HG03520 (cell line): ENCODE measurements around the gene RAB11FIP3.
"Not testable (repeated sequence)": the region's sequence is repeated elsewhere in the genome, so short reads cannot be mapped to it uniquely, and the experiment has no call there.

Source experiments
- ATAC-seq: cut with Tn5 transposase; IDR thresholded peaks from one replicate; pipeline ENCODE4 v1.9.1; 2021; ENCODE audit warnings: mild to moderate bottlenecking, moderate library complexity; ENCODE audit not compliant: unreplicated experiment

RAB11FIP3 gene

DNA sequence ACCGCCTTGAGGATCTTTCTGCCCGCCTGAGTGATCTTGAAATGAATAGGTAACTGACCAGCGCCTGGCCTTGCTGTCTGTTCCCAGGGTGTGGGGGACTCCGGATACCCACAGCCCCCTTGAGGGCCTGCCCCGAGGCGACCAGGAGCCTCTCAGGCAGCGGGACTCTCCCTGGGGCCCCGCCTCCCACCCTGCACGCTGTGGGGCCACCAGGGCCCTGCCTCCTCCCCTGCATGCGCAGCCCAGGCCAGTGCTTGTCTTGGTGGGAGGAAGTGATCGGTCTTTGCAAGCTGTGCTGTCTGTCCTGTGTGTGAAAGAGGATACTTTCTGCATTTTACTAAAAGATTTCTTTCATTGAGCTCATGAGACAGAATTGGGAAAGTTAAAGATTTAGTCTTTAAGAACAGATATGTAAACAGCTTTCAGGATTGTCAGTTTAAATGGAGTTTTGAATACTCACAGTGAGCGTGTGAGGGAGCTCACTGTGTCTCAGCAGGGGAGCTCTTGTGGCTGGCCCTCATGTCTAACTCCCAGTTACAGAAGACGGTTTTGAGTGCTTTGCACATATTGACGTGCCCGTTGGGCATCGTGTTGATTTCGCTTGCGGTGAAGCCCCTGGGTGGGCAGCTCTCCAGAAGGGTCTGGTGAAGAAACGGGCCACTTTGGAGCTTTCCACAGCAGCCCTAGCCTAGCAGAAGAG lies 65.9 kb downstream of the RAB11FIP3 start:
- no peak for ATAC-seq

- ATAC-seq = no peak
Measured at GRCh38 chr16:492211-492875, 66.9 kb downstream of the RAB11FIP3 start.

- ATAC-seq = not testable (repeated sequence)
Measured at GRCh38 chr16:494676-495075, 69.2 kb downstream of the RAB11FIP3 start.

DNA sequence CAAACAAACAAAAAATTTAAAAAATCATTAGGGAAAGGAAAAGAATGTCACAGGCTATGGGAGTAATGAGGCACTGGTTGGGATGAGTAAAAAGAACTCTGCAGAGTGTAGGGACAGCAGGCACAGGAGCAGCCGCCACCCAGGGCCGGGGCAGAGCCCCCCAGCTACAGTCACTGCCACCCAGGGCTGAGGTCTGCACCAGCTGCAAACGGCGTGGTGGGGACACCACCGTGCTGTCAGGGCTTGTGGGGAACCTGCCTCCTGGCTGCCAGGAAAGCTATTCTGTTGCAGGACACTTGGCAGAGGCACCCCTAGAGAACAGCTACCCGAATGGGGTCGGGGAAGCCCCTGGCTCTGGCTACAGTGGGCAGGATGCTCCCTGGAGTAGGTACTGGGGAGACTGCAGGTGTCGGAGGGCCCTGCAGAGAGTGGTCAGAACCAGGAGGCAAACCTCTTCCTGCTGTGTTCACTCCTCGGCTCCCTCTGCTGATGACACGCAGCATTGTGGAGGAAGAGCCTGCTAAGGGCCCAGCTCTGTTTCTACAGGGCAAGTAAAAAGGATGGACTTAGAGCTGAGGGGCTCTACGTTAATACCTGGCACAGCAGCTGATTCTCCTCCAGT lies 69.8 kb downstream of the RAB11FIP3 start:
- no peak for ATAC-seq

- no peak for ATAC-seq
Measured at GRCh38 chr16:496097-496886, 70.8 kb downstream of the RAB11FIP3 start.

DNA sequence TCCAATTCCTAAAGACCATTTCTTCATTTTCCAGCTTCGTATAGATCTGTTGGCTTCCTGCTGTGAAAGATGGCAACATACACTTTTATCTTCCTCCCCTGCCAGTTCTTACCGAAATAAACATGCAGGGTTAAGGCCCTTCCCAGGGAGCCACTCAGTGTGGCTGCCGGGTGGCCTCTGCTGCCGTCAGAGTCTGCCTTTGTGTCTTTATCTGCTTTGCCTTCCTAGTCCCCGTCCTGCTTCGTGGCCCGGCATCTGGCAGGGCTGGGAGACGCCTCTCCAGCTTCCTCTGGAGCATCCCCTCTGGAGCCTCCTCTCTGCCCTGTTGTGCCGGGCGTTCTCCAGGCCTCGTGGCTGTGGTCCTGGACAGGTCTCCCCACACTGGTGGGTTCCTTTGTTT lies 71.8 kb downstream of the RAB11FIP3 start:
- ATAC-seq = no peak

DNA sequence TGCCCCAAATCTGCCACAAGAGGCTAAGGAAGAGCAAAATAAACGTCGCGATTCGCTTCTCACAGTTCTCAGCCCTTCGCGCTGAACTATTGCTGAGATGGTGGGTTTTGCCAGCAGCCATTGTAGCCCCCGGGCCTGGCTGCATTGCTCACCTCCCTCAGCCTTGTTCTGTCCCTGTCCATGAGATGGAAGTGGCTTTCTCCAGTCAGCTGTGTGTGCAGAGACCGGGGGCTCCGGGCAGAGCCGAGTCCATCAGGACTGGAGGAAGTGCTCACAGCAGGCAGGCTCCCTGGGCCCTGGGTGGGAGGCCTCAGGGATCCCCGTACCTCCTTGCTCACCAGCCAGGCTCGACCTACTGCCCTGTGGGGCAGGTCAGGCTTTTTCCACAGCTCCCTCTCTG lies 74.5 kb downstream of the RAB11FIP3 start:
- ATAC-seq = no peak

DNA sequence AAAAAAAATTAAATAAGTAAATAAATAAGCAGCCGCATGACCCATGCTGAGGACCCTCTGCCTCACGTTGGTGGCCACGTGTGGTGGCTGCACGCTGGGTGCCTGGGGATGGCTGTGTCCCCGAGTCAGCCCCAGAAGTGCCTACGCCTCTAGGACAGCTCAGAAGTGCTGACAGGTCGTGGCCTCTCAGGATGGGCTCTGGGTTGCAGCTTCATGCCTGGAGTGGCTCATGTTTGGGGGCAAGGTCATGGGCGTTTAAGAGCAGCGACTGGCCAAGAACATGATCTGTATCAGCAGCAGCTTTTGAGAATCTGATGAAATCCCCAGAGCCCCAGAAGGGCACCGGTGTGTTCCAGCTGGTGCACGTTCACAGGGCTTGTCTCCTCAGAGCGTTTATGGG lies 75.3 kb downstream of the RAB11FIP3 start:
- no peak for ATAC-seq

GRCh38 chr16:502179-502943 lies 76.9 kb downstream of the RAB11FIP3 start:
- ATAC-seq = no peak

- no peak for ATAC-seq
Measured at GRCh38 chr16:503150-504071, 78.0 kb downstream of the RAB11FIP3 start.

DNA sequence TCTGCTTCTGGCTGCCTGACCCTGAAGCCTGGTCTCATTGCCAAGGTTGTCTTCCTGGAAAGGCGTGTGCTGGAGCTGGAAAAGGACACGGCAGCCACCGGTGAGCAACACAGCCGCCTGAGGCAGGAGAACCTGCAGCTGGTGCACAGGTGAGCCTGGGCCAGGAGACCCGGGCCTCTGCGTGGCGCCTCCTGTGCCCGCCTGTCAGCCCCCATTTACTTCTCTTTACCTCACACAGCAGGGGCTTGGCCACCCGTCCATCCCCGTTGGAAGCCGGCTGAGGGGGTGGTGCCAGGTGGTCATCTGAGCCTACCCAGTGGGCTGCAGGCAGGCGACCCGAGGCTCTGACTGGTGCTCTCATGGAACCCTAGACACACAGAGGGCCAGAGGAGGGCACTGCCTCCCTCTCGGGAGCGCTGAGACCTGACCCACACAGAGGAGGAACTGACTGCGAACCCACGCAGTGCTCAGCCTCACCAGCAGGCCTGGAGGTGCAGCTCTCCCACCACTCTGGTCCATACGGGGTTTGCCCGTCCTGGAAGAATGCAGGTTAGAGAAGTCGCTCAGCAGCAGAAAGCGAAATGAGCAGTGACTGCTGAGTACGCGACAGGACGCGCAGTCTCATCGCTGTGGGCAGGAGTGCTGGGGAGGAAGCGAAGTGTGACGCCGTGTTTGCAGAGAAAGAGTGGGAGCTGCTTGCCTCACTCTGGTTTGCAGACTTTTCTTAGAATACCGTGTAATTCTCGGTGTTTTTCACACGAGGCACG lies 80.2 kb downstream of the RAB11FIP3 start:
- no peak for ATAC-seq

DNA sequence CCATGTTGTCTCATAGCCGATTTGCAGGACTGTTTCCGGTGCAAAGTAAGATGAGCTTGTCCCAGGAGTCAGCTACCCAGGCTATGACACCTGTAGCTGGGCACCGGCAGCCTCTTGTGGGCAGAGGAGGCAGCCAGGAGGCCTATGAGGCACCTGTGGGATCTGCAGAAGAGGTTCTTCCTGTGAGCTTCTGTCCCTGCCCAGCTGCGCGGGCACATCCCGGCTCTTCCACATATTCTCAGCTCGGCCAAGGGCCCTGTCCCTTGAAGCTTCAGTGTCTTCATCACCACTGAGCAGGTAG lies 80.7 kb downstream of the RAB11FIP3 start:
- ATAC-seq = no peak

- ATAC-seq = not testable (repeated sequence)
Measured at GRCh38 chr16:507527-507926, 82.1 kb downstream of the RAB11FIP3 start.

DNA sequence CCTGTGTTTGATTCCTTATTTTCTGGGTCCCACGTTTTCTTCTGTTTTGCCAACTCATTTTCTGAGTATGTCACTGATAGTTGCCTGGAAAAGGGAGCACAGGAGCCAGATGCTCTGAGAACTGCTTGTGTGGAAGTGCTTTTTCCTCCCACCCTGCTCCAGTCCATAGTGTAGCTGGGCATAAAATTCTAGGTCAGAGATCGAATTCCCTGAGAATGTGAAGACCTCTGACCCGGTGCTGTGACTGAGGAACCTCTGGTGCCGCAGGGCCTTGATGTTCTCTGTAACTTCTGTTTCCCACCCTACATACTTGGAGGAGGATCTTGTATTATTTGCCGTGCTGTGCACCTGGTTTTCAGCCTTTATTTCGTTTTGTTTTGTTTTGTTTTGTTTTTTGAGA lies 82.5 kb downstream of the RAB11FIP3 start:
- no peak for ATAC-seq

DNA sequence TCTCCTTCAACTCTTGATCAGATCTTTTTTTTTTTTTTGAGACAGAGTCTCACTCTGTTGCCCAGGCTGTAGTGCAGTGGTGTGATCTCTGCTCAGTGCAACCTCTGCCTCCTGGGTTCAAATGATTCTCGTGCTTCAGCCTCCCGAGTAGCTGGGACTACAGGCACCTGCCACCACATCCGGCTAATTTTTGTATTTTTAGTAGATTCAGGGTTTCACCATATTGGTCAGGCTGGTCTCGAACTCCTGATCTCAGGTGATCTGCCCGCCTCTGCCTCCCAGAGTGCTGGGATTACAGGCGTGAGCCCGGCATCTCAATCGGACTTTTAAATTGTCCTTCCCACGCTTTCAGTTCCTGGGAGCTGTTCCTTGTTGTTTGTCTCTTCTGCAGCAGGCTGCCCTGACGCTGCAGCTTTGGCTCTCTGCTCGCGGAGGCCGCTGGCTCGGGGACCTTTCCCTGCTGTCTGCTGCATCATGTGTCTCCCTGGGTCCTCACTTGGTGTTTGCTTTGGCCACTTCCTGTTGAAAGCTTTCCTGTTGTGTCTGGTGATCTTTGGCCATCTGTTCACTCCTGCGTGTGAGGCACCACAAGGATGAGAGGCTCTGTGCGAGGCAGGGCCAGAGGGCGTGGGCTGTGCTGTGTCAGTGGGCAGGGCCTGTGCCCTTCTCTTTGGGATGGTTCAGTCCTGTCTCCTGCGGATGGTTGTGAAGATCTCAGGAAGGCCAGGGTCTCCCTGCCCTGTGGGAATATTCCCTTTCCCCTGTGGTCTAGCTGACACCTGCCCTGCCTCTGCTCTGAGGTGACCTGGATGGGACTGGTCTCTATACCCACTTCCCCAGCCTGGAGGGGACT lies 83.7 kb downstream of the RAB11FIP3 start:
- ATAC-seq = no peak

DNA sequence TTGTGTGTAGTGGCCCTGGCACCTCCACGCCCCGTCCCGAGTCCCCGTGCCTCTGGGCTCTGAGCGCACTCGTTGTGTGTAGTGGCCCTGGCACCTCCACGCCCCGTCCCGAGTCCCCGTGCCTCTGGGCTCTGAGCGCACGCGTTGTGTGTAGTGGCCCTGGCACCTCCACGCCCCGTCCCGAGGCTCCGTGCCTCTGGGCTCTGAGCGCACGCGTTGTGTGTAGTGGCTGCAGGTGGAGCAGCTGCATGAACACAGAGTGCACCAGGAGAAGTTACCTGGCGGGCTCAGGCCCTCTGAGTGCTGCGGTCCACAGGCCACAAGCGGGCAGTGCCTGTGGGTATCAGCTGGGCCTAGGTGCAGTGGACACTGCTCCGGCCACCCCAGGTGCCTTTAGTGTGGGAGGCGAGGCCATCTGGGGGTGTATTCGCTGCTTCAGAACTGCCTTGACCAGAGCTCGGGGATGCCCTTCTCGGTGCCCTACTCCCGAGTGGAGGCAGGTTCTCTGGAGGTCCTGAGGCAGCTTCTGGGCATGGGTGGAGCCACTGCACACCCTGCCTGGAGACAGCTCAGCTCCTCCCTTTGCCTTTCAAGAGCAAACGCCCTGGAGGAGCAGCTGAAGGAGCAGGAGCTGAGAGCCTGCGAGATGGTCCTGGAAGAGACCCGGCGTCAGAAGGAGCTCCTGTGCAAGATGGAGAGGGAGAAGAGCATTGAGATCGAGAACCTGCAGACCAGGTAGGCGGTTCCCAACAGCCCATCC lies 84.8 kb downstream of the RAB11FIP3 start:
- ATAC-seq = no peak

DNA sequence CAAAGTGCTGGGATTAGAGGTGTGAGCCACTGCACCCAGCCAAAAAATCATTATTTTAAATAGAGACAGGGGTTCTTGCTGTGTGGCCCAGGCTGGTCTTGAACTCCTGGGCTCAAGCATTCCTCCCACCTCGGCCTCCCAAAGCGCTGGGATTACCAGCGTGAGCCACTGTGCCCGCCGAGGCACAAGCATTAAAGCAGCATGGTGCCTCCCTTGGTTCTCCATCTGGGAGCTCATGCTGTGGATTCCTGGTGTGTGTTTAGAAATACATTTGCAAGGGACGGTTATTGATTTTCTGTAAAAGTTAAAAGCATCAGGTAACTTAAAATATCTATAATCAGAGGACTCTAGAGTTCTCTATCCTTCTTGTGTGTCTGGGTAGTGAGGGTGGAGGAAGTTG lies 87.4 kb downstream of the RAB11FIP3 start:
- no peak for ATAC-seq
